Measurements from ENCODE around the gene SORCS2. TPM values are rescaled to one million over a fixed set of nuclear protein-coding genes. Genes with fewer than 3 reads are reported as not detected.

SORCS2 gene
- total RNA-seq, 1 donor from 2014 or later = 10.9 TPM

DNA sequence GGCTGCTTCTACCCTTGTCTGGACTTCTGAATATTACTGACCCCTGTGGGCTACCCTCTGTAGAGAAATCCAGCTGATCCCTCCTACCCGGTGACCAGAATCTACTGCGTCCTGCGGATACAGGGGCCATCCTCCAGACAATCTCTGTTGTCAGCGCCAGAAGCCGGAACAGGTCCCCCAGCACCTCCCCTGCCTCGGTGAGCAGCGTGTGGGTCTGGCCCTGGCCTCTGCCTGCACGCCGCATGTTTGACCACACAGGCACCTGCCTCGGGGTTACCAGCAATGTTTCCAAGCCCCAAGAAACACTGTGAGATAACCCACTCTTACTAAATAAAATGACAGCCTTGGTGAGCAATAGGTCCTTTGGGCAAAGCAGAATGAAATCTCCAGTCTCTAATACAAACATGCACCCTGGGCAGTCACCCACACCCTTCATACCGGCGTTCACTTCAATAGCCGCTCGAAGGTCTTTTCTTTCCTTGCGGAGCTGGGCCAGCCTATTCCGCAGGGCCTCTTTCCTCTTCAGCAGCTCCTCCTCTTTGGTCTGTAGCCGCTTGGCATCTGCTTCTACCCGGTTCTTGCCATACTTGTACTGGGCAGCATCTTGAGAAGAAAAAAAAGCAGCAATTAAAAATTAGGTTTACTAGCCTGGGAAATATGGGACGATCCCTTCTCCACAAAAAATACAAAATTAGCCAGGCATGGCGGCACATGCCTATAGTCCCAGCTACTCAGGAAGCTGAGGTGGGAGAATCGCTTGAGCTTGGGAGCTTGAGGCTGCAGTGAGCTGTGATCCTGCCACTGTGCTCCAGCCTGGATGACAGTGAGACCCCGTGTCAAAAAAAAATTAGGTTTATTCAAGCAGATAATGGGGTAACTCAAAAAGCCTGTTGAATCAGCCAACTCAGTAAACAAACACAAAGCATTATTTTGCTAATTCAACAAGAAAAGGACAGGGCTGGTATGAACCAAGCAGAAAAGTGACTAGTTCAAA, 582.3 kb downstream of the SORCS2 start:
- peaks cover 9% of the 10 kb centered on the region for H3K4me1 Mint-ChIP-seq (ENCODE audit: low read depth)
- peak; percentile 75 for DNase-seq (ENCODE audit: low spot score)
- H3K36me3 Mint-ChIP-seq (ENCODE audit: low read depth) = peaks cover 65% of the 10 kb centered on the region
- TF ChIP-seq CTCF (IDR thresholded peaks at IDR 0.05) = no peak
- H3K9me3 Mint-ChIP-seq (ENCODE audit: low read depth) = no peaks in the 10 kb centered on the region
- H3K27ac Mint-ChIP-seq (ENCODE audit: unreplicated experiment) = no peak overlapping the region
- H3K27me3 Mint-ChIP-seq (ENCODE audit: low read depth) = no peaks in the 10 kb centered on the region
- no peak overlapping the region for H3K4me3 Mint-ChIP-seq (ENCODE audit: unreplicated experiment)

GRCh38 chr4:7775396-7775795, 583.1 kb downstream of the SORCS2 start:
- Mint-ChIP-seq H3K27ac (ENCODE audit: unreplicated experiment) (no peak overlapping the region), H3K4me3 (ENCODE audit: unreplicated experiment) (no peak overlapping the region), H3K27me3 (ENCODE audit: low read depth) (no peaks in the 10 kb centered on the region), H3K4me1 (ENCODE audit: low read depth) (peaks cover 13% of the 10 kb centered on the region), H3K36me3 (ENCODE audit: low read depth) (peaks cover 61% of the 10 kb centered on the region), H3K9me3 (ENCODE audit: low read depth) (no peaks in the 10 kb centered on the region)
- peak; percentile 55 for DNase-seq (ENCODE audit: low spot score)
- TF ChIP-seq CTCF (IDR thresholded peaks at IDR 0.05) = no peak

DNA sequence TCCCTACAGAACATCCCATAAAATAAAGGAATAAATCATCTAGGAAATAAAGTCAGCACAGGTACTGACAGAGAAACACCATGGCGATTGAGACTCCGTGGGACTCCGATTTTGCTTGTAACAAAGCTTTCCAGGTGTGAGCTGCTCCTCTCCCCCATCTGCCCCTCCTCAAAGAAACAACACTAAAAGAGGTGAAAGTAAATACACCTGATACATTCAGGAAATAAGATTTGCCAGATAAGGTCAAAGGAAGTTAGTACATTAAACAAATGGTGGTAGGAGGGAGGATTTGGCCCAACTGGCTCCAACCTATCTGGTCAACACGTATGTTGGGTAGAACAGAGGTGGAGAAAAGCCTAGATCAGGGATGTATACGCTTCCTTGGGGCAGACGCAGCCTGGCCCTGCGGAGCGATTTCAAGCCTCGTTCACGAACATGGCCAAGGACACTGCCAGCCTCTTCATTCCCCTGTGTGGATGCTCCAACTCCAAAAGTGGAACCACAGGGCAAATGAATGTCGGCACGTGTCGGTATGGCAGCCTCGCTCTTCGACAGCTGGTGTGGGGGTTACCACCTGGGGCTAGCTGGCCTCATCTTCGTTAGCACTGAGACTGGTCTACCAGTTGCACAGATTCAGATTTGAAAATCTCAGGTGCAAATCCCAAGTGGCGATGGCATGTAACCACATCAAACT, 584.8 kb downstream of the SORCS2 start:
- Mint-ChIP-seq H3K4me1 (ENCODE audit: low read depth) (peaks cover 29% of the 10 kb centered on the region), H3K9me3 (ENCODE audit: low read depth) (no peaks in the 10 kb centered on the region)
- DNase-seq (ENCODE audit: low spot score) = peak; percentile 57

DNA sequence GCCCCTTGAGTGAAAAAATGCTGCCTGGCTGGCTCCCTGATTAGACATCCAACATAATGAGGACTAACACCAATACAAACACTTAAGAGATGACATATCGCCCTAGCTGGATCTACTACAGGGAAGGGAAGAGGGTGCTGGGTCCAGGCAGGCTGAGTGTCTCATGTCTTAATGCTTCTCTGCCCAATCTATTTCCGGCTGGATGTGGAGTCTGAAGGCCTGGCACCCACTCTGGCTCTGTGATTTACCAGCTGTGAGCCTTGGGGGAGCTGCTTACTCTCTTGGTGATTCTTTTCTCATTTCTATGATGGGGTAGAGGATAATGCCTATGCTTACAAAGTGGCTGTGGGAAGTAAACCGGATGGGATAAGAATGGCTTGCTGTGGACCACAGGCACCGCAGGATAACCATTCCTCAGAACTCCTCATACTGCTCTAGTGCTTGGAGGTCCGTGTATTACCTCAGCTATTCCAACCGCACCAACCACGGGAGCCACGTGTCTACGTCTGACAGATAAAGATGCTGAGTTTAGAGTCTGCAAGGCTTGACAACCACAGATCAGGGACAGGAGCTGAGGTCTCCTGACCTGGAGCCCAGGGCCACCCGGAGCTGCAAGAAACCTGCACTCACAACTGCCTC, 585.7 kb downstream of the SORCS2 start:
- peaks cover 37% of the 10 kb centered on the region for H3K4me1 Mint-ChIP-seq (ENCODE audit: low read depth)
- peaks cover 51% of the 10 kb centered on the region for H3K36me3 Mint-ChIP-seq (ENCODE audit: low read depth)
- DNase-seq (ENCODE audit: low spot score) = peak; percentile 43
- no peak for TF ChIP-seq CTCF (IDR thresholded peaks at IDR 0.05)
- no peak overlapping the region for H3K4me3 Mint-ChIP-seq (ENCODE audit: unreplicated experiment)
- no peaks in the 10 kb centered on the region for H3K9me3 Mint-ChIP-seq (ENCODE audit: low read depth)
- no peaks in the 10 kb centered on the region for H3K27me3 Mint-ChIP-seq (ENCODE audit: low read depth)
- no peak overlapping the region for H3K27ac Mint-ChIP-seq (ENCODE audit: unreplicated experiment)

More for the DNA sequence above, 584.8 kb downstream of the SORCS2 start:
- no peak overlapping the region for H3K27ac Mint-ChIP-seq (ENCODE audit: unreplicated experiment)
- TF ChIP-seq CTCF (IDR thresholded peaks at IDR 0.05) = no peak
- no peak overlapping the region for H3K4me3 Mint-ChIP-seq (ENCODE audit: unreplicated experiment)
- no peaks in the 10 kb centered on the region for H3K27me3 Mint-ChIP-seq (ENCODE audit: low read depth)
- H3K36me3 Mint-ChIP-seq (ENCODE audit: low read depth) = peaks cover 56% of the 10 kb centered on the region

All from chondrocyte (in vitro differentiated cells).